Endothelial cell of umbilical vein (primary cell): ENCODE measurements around the gene CCDC120. TPM values are rescaled to one million over a fixed set of nuclear protein-coding genes. Genes with fewer than 3 reads are reported as not detected.

Experiments used
- Bru-seq: library from RNA; stranded (reverse); fragments of 400-500 nt; gene quantifications from one replicate; lab custom pipeline; 2021; lab: Mats Ljungman, UMichigan
- BruChase-seq, 2 experiments: library from RNA; stranded (reverse); fragments of 400-500 nt; gene quantifications; one replicate each; lab custom pipeline; 2021; lab: Mats Ljungman, UMichigan
- BruUV-seq: library from RNA; stranded (reverse); fragments of 400-500 nt; replicated peaks from 2 replicates; lab custom pipeline; 2021; lab: Mats Ljungman, UMichigan
- CTCF ChIA-PET: fragments of 300-600, 350-600 bp; sonication (Branson Sonifier 250); formaldehyde crosslinking; loops from one replicate; lab custom pipeline; 2021; ENCODE audit warnings: antibody characterized with exemption, inconsistent platforms; lab: Charles Lee
- POLR2A ChIA-PET: fragments of 300-600, 350-600 bp; sonication (Branson Sonifier 250); formaldehyde crosslinking; loops from one replicate; lab custom pipeline; 2021; ENCODE audit warnings: antibody characterized with exemption, inconsistent platforms; lab: Charles Lee
- DNase-seq: peaks from one replicate; pipeline ENCODE4 v3.0.0-alpha.2; 2011; ENCODE audit warnings: low read depth, low spot score
- FAIRE-seq: peaks from 2 replicates; lab custom pipeline; 2011; peaks lifted over from hg19 to GRCh38; lab: Jason Lieb, UNC
- H2AFZ ChIP-seq: 2 replicates; pipeline ENCODE4 v1.6.0; 2012; ENCODE audit warnings: low read depth, low read length, control low read depth, inconsistent platforms
- H3K27ac ChIP-seq: 2 replicates; pipeline ENCODE4 v1.5.1; 2011; ENCODE audit warnings: low read depth, mild to moderate bottlenecking, control low read depth, low read length, moderate library complexity; ENCODE audit not compliant: insufficient read depth
- H3K27me3 ChIP-seq, 2 experiments: 2 replicates each; pipeline versions ENCODE4 v1.6.0 to v1.6.1; 2011; ENCODE audit warnings: low read length in 2 of 2, mixed read lengths in 1 of 2; ENCODE audit not compliant: control insufficient read depth in 2 of 2, insufficient read depth in 2 of 2
- H3K36me3 ChIP-seq, 2 experiments: 2 replicates in 1 of 2; 3 replicates in 1 of 2; pipeline ENCODE4 v1.5.1; 2011; ENCODE audit warnings: low read length in 2 of 2, mild to moderate bottlenecking in 1 of 2, moderate library complexity in 1 of 2; ENCODE audit not compliant: control insufficient read depth in 2 of 2, insufficient read depth in 2 of 2; ENCODE audit errors: extremely low read depth in 1 of 2
- H3K4me1 ChIP-seq: 3 replicates; pipeline ENCODE4 v1.5.1; 2011; ENCODE audit warnings: mild to moderate bottlenecking, low read length; ENCODE audit not compliant: control insufficient read depth, insufficient read depth; ENCODE audit errors: extremely low read depth
- H3K4me2 ChIP-seq: 2 replicates; pipeline ENCODE4 v1.6.1; 2011; ENCODE audit warnings: low read length, control low read depth, mixed read lengths; ENCODE audit not compliant: insufficient read depth
- H3K4me3 ChIP-seq, 3 experiments: fragments of 200-600 bp in 1 of 3; sonication (generic), shearing (Covaris generic) in 1 of 3; replicated peaks in 1 of 3; 2 replicates each; pipeline ENCODE4 v1.5.1; 2011 to 2016; ENCODE audit warnings: control low read depth in 3 of 3, low read length in 3 of 3, mild to moderate bottlenecking in 2 of 3, inconsistent platforms in 1 of 3, low read depth in 1 of 3, moderate library complexity in 1 of 3; ENCODE audit not compliant: insufficient read depth in 1 of 3
- H3K79me2 ChIP-seq: 2 replicates; pipeline ENCODE4 v1.6.0; 2012; ENCODE audit warnings: low read length, inconsistent platforms; ENCODE audit not compliant: control insufficient read depth, insufficient read depth
- H3K9ac ChIP-seq: replicated peaks from 2 replicates; pipeline ENCODE3; 2011; ENCODE audit warnings: low read length, control low read depth; ENCODE audit not compliant: insufficient read depth; ENCODE audit errors: extremely low read depth
- H3K9me1 ChIP-seq: replicated peaks from 3 replicates; pipeline ENCODE4 v1.6.0; 2011; ENCODE audit warnings: mild to moderate bottlenecking, low read length; ENCODE audit not compliant: control insufficient read depth, insufficient read depth; ENCODE audit errors: extremely low read depth
- H3K9me3 ChIP-seq: replicated peaks from 2 replicates; pipeline ENCODE4 v1.5.1; 2012; ENCODE audit warnings: low read length, inconsistent platforms; ENCODE audit not compliant: control insufficient read depth, insufficient read depth
- H4K20me1 ChIP-seq: replicated peaks from 2 replicates; pipeline ENCODE3; 2011; ENCODE audit warnings: mild to moderate bottlenecking, low read length; ENCODE audit not compliant: control insufficient read depth, insufficient read depth; ENCODE audit errors: extremely low read depth
- CTCF ChIP-seq, 2 donors: IDR thresholded peaks; 1 replicate in 1 of 2; 2 replicates in 1 of 2; pipeline ENCODE4 v1.5.1; 2011; ENCODE audit warnings: low read length in 2 of 2, mild to moderate bottlenecking in 2 of 2, moderate library complexity in 2 of 2, control low read depth in 1 of 2, inconsistent platforms in 1 of 2, low read depth in 1 of 2; ENCODE audit not compliant: insufficient read depth in 1 of 2; ENCODE audit errors: extremely low read depth in 1 of 2
- EZH2 ChIP-seq: IDR thresholded peaks from 2 replicates; pipeline ENCODE4 v1.6.1; 2012; ENCODE audit warnings: borderline replicate concordance, low read depth, mild to moderate bottlenecking, moderate library complexity, low read length, inconsistent platforms; ENCODE audit not compliant: severe bottlenecking
- FOS ChIP-seq: IDR thresholded peaks from 2 replicates; pipeline ENCODE4 v1.6.1; 2011; ENCODE audit warnings: mild to moderate bottlenecking, low read length, moderate library complexity, borderline replicate concordance; ENCODE audit not compliant: insufficient read depth
- GATA2 ChIP-seq: IDR thresholded peaks from 2 replicates; pipeline ENCODE4 v1.7.0; 2011; ENCODE audit warnings: low read depth, mild to moderate bottlenecking, moderate library complexity, mixed read lengths, low read length; ENCODE audit not compliant: insufficient read length, insufficient read depth
- JUN ChIP-seq: IDR thresholded peaks from 2 replicates; pipeline ENCODE4 v1.6.1; 2011; ENCODE audit warnings: borderline replicate concordance, low read depth; ENCODE audit not compliant: insufficient read length, insufficient read depth
- MAX ChIP-seq: IDR thresholded peaks from 2 replicates; pipeline ENCODE4 v1.6.1; 2011; ENCODE audit not compliant: insufficient read depth, insufficient read length
- MYC ChIP-seq: IDR thresholded peaks from one replicate; pipeline ENCODE4 v1.6.1; 2011; ENCODE audit warnings: mild to moderate bottlenecking, low read depth, low read length
- POLR2A ChIP-seq: IDR thresholded peaks from 2 replicates; pipeline ENCODE4 v1.6.1; 2012; ENCODE audit warnings: low read depth, mild to moderate bottlenecking, control low read depth, low read length
- POLR2AphosphoS5 ChIP-seq: IDR thresholded peaks from 2 replicates; pipeline ENCODE4 v1.6.1; 2012; ENCODE audit warnings: low read depth, mild to moderate bottlenecking, control low read depth, low read length, moderate library complexity; ENCODE audit not compliant: insufficient read depth
- dilution Hi-C: fragments of 300-500 bp; cut with MboI; formaldehyde crosslinking; loops from one replicate; pipeline ENCODE4 v1.15.0; 2019; ENCODE audit warnings: low sequenced_read_pairs; ENCODE audit not compliant: extremely low pct_ligation_motif_present
- intact Hi-C: fragments of 100-400 bp; cut with micrococcal nuclease; formaldehyde crosslinking; loops from one replicate; pipeline ENCODE4 v1.10.0; 2022
- long read RNA-seq: library from polyadenylated mRNA; stranded (forward); transcript quantifications from one replicate; pipeline ENCODE4 v2.0.0, GENCODE V29; 2021
- polyA minus RNA-seq, 3 experiments: library from RNA; depleted of rRNA, polyadenylated mRNA; stranded (reverse); fragments of >200 nt; gene quantifications; 1 replicate in 1 of 3; 2 replicates in 2 of 3; pipeline ENCODE4 v1.2.3, GENCODE V29; 2011
- polyA plus RNA-seq, 4 experiments: library from polyadenylated mRNA; depleted of rRNA in 3 of 4; stranded (reverse) in 3 of 4; unstranded in 1 of 4; fragments of >200 nt; gene quantifications; 2 replicates each; pipeline versions ENCODE4 v1.2.1 to v1.2.3, GENCODE V29; 2011 to 2012; ENCODE audit warnings: missing spikeins in 1 of 4
- total RNA-seq: library from RNA; stranded (reverse); gene quantifications from 2 replicates; pipeline ENCODE4 v1.2.3, GENCODE V29; 2021

CCDC120 gene
- total RNA-seq (5.7 and 6.4 TPM in 2 replicates), polyA plus RNA-seq (2.8 and 3.1 TPM in 2 replicates), polyA minus RNA-seq (1.8 and 3.5 TPM in 2 replicates), Bru-seq, nascent RNA (percentile 42 among the genes with signal in this experiment), BruChase-seq, experiment 1, labeled RNA remaining after a 6-hour chase (percentile 60 among the genes with signal in this experiment), BruChase-seq, experiment 2, labeled RNA remaining after a 2-hour chase (percentile 58 among the genes with signal in this experiment)
- polyA plus RNA-seq (2011; cell fraction: cytosol; rRNA removed) = 1.9 and 2.8 TPM in 2 replicates
- 7.8 and 11.9 TPM in 2 replicates for polyA plus RNA-seq (2011; cell fraction: nucleus; rRNA removed)
- polyA plus RNA-seq (2012) = 2.7 and 3.5 TPM in 2 replicates
- 4.6 TPM for polyA minus RNA-seq (2011; cell fraction: cytosol; rRNA and poly(A)+ RNA removed)
- polyA minus RNA-seq (2011; cell fraction: nucleus; rRNA and poly(A)+ RNA removed) = 2.3 and 3.1 TPM in 2 replicates
- long read RNA-seq, partial matches to known transcripts = 1 of 8 reads
- long read RNA-seq, other reads (novel, unspliced or antisense) = 5 of 8 reads

- intact Hi-C loops = no loop called here
- Histone ChIP-seq H4K20me1 (no peaks in the 10 kb centered on the region), H3K79me2 (no peaks in the 10 kb centered on the region), H3K9ac (no peak within 1 kb of the TSS), H2AFZ (no peak within 1 kb of the TSS), H3K27me3 (no peaks in the 10 kb centered on the region), H3K4me1 (peaks cover 16% of the 10 kb centered on the region), H3K36me3 (no peaks in the 10 kb centered on the region), H3K27ac (no peak within 1 kb of the TSS), H3K4me3 (no peak within 1 kb of the TSS), H3K9me3 (no peaks in the 10 kb centered on the region), H3K4me2 (no peak within 1 kb of the TSS), H3K9me1 (no peaks in the 10 kb centered on the region)
- dilution Hi-C loops = no loop called here
- no TSS peak for BruUV-seq
- TF ChIP-seq EZH2 = no peak
- no peak for TF ChIP-seq JUN
- TF ChIP-seq CTCF (IDR thresholded peaks at IDR 0.05; ENCODE audit: extremely low read depth in 1 of 2, insufficient read depth in 1 of 2, low read depth in 1 of 2, low read length in 2 of 2) = no peak
- TF ChIP-seq POLR2AphosphoS5 = no peak
- TF ChIP-seq GATA2 = no peak
- no peak for TF ChIP-seq MAX
- TF ChIP-seq FOS = no peak
- no peak for TF ChIP-seq POLR2A
- TF ChIP-seq MYC = no peak
- POLR2A ChIA-PET = no interaction called here
- FAIRE-seq (no peak), DNase-seq (no peak)
- CTCF ChIA-PET = no interaction called here
Observed at GRCh38 chrX:49058794-49059193, at the start of gene CCDC120. Gene CCDC120, plus strand, starts transcription at chrX:49058999. Its CDS starts 3,043 bp downstream, at chrX:49062042.
